ENCODE measurements around the gene RPTOR. TPM values are rescaled to one million over a fixed set of nuclear protein-coding genes. Genes with fewer than 3 reads are reported as not detected.

The RPTOR gene
- total and polyA plus RNA-seq, 2 donors (not counting 3 experiments of a cell fraction or from before 2014, with no cell fraction given), result 10.7 to 41.8 TPM

DNA sequence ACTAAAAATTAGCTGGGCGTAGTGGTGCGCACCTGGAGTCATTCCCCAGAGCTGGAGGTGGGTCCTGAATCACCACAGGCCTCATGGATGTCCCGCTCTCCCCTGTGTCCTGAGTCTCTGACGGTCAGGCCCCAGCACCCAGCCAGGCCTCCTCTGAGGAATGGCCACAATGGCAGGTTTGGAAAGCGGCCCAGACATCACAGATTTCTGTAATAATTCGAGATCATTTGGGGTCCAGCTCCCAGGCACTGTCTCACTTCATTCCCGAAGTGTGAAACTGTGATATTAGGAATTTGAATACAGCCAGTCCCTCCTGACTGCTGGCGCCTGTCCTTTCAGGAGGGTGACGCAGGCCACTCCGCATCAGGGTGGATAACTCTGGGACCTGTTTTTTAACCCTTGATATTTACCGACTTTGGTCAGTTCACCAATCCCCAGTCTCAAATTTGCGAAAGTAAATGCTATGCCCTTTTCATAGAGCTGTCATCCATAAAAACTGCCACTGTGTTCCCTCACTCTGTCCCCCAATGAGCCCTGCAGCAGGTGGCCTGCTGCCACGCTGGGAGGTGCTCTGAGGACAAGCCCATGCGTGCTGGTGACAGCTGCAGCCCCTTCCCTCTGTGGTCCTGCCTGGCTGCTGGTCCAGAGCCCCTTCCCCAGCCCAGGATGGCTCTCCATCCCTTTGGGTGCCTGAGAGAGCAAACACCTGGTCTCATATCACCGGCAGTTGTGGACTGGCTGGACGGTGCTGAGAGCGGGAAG, 28.3 kb upstream of the RPTOR start:
- BruUV-seq (replicated peaks), result no TSS peak
- no peak overlapping the region for H2AFZ ChIP-seq (ENCODE audit: low read depth, low read length)
- TF ChIP-seq FOS (IDR thresholded peaks at IDR 0.05; ENCODE audit: borderline replicate concordance, insufficient read depth, low read length), result no peak
- TF ChIP-seq POLR2AphosphoS5 (IDR thresholded peaks at IDR 0.05; ENCODE audit: insufficient read depth, low read depth, low read length), result no peak
- no peak for TF ChIP-seq EZH2 (IDR thresholded peaks at IDR 0.05; ENCODE audit: borderline replicate concordance, low read depth, low read length, severe bottlenecking)
- no peak for TF ChIP-seq MYC (IDR thresholded peaks at IDR 0.05; ENCODE audit: low read depth, low read length)
- TF ChIP-seq, protein P1, sequence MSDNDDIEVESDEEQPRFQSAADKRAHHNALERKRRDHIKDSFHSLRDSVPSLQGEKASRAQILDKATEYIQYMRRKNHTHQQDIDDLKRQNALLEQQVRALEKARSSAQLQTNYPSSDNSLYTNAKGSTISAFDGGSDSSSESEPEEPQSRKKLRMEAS (IDR thresholded peaks at IDR 0.05; ENCODE audit: insufficient read depth, insufficient read length), result no peak
- no peak overlapping the region for H3K27ac ChIP-seq (ENCODE audit: insufficient read depth, low read depth, low read length)
- no peak overlapping the region for H3K9ac ChIP-seq (replicated peaks; ENCODE audit: extremely low read depth, insufficient read depth, low read length)
- no peaks in the 10 kb centered on the region for H3K79me2 ChIP-seq (ENCODE audit: control insufficient read depth, insufficient read depth, low read length)
- no peak for DNase-seq (ENCODE audit: low read depth, low spot score)
- ChIA-PET CTCF (no interaction called here), POLR2A (no interaction called here)
- H3K9me3 ChIP-seq (replicated peaks; ENCODE audit: control insufficient read depth, insufficient read depth, low read length), result no peaks in the 10 kb centered on the region
- no peak overlapping the region for H3K4me3 ChIP-seq (replicated peaks in 1 of 3; ENCODE audit: insufficient read depth in 1 of 3, low read depth in 1 of 3, low read length in 3 of 3)
- H3K4me1 ChIP-seq (ENCODE audit: control insufficient read depth, extremely low read depth, insufficient read depth, low read length), result peaks cover 9% of the 10 kb centered on the region
- H4K20me1 ChIP-seq (replicated peaks; ENCODE audit: control insufficient read depth, extremely low read depth, insufficient read depth, low read length), result no peaks in the 10 kb centered on the region
- H3K9me1 ChIP-seq (replicated peaks; ENCODE audit: control insufficient read depth, extremely low read depth, insufficient read depth, low read length), result no peaks in the 10 kb centered on the region
- intact Hi-C loops (cut with micrococcal nuclease) (no loop called here), dilution Hi-C loops (cut with MboI; ENCODE audit: extremely low pct_ligation_motif_present, low sequenced_read_pairs) (no loop called here)
- no peak for FAIRE-seq
- H3K36me3 ChIP-seq (ENCODE audit: control insufficient read depth in 2 of 2, extremely low read depth in 1 of 2, insufficient read depth in 2 of 2, low read length in 2 of 2), result no peaks in the 10 kb centered on the region
- peaks cover 0 to 2% of the 10 kb centered on the region in 2 experiments for H3K27me3 ChIP-seq (ENCODE audit: control insufficient read depth in 2 of 2, insufficient read depth in 2 of 2, low read length in 2 of 2)
- H3K4me2 ChIP-seq (ENCODE audit: insufficient read depth, low read length), result no peak overlapping the region

DNA sequence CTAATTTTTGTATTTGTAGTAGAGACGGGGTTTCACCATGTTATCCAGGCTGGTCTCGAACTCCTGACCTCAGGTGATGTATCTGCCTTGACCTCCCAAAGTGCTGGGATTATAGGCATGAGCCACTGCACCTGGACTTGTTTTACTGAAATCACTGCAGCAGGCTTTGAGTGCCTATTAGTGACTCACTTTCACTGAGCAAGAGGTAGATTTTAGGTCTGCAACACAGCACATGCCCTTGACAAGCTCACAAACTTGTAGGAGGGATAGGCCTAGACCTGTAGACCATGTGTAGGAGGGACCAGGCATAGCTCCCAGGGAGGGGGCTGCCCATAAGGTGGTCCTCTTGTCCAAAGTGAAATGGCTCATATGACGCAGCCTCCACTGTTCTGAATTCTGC, 27.0 kb upstream of the RPTOR start:
- H3K9me1 ChIP-seq (replicated peaks; ENCODE audit: control insufficient read depth, extremely low read depth, insufficient read depth, low read length), result no peaks in the 10 kb centered on the region
- no peaks in the 10 kb centered on the region for H3K36me3 ChIP-seq (ENCODE audit: control insufficient read depth in 2 of 2, extremely low read depth in 1 of 2, insufficient read depth in 2 of 2, low read length in 2 of 2)
- no peaks in the 10 kb centered on the region for H3K9me3 ChIP-seq (replicated peaks; ENCODE audit: control insufficient read depth, insufficient read depth, low read length)
- POLR2A ChIA-PET, result no interaction called here
- H3K4me1 ChIP-seq (ENCODE audit: control insufficient read depth, extremely low read depth, insufficient read depth, low read length), result peaks cover 9% of the 10 kb centered on the region
- no peaks in the 10 kb centered on the region for H4K20me1 ChIP-seq (replicated peaks; ENCODE audit: control insufficient read depth, extremely low read depth, insufficient read depth, low read length)
- dilution Hi-C loops (cut with MboI; ENCODE audit: extremely low pct_ligation_motif_present, low sequenced_read_pairs), result no loop called here
- H3K27me3 ChIP-seq (ENCODE audit: control insufficient read depth in 2 of 2, insufficient read depth in 2 of 2, low read length in 2 of 2), result no peaks in the 10 kb centered on the region
- CTCF ChIA-PET, result no interaction called here
- H3K4me3 ChIP-seq (replicated peaks in 1 of 3; ENCODE audit: insufficient read depth in 1 of 3, low read depth in 1 of 3, low read length in 3 of 3), result no peak overlapping the region
- FAIRE-seq (no peak), DNase-seq (ENCODE audit: low read depth, low spot score) (no peak)
- H2AFZ ChIP-seq (ENCODE audit: low read depth, low read length), result no peak overlapping the region
- no peak overlapping the region for H3K9ac ChIP-seq (replicated peaks; ENCODE audit: extremely low read depth, insufficient read depth, low read length)
- intact Hi-C loops (cut with micrococcal nuclease), result no loop called here
- TF ChIP-seq, protein P2, sequence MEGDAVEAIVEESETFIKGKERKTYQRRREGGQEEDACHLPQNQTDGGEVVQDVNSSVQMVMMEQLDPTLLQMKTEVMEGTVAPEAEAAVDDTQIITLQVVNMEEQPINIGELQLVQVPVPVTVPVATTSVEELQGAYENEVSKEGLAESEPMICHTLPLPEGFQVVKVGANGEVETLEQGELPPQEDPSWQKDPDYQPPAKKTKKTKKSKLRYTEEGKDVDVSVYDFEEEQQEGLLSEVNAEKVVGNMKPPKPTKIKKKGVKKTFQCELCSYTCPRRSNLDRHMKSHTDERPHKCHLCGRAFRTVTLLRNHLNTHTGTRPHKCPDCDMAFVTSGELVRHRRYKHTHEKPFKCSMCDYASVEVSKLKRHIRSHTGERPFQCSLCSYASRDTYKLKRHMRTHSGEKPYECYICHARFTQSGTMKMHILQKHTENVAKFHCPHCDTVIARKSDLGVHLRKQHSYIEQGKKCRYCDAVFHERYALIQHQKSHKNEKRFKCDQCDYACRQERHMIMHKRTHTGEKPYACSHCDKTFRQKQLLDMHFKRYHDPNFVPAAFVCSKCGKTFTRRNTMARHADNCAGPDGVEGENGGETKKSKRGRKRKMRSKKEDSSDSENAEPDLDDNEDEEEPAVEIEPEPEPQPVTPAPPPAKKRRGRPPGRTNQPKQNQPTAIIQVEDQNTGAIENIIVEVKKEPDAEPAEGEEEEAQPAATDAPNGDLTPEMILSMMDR (IDR thresholded peaks at IDR 0.05; ENCODE audit: extremely low read depth in 1 of 2, insufficient read depth in 1 of 2, low read depth in 1 of 2, low read length in 2 of 2), result no peak
- TF ChIP-seq FOS (IDR thresholded peaks at IDR 0.05; ENCODE audit: borderline replicate concordance, insufficient read depth, low read length) (no peak), EZH2 (IDR thresholded peaks at IDR 0.05; ENCODE audit: borderline replicate concordance, low read depth, low read length, severe bottlenecking) (no peak), POLR2AphosphoS5 (IDR thresholded peaks at IDR 0.05; ENCODE audit: insufficient read depth, low read depth, low read length) (no peak), MYC (IDR thresholded peaks at IDR 0.05; ENCODE audit: low read depth, low read length) (no peak), POLR2A (IDR thresholded peaks at IDR 0.05; ENCODE audit: low read depth, low read length) (no peak), GATA2 (IDR thresholded peaks at IDR 0.05; ENCODE audit: insufficient read depth, insufficient read length, low read depth, low read length) (no peak), JUN (IDR thresholded peaks at IDR 0.05; ENCODE audit: borderline replicate concordance, insufficient read depth, insufficient read length, low read depth) (no peak)
- TF ChIP-seq, protein P1 (IDR thresholded peaks at IDR 0.05; ENCODE audit: insufficient read depth, insufficient read length), result no peak
- no TSS peak for BruUV-seq (replicated peaks)
- H3K79me2 ChIP-seq (ENCODE audit: control insufficient read depth, insufficient read depth, low read length), result no peaks in the 10 kb centered on the region
- H3K27ac ChIP-seq (ENCODE audit: insufficient read depth, low read depth, low read length), result no peak overlapping the region
- no peak overlapping the region for H3K4me2 ChIP-seq (ENCODE audit: insufficient read depth, low read length)

All from endothelial cell of umbilical vein (primary cell).